Naive B cell (primary cell): ENCODE data around the gene DLX1. TPM values are rescaled to one million over a fixed set of nuclear protein-coding genes. Genes with fewer than 3 reads are reported as not detected.
A peak's percentile ranks its signal among the peaks of the same experiment; 100 is the strongest.

Experiments
- ATAC-seq, 2 donors: fragments of 150-1000 bp; cut with Tn5 transposase; 2 replicates each; pipeline ENCODE4 v1.10.0; 2021; ENCODE audit warnings: low read depth in 2 of 2, mild to moderate bottlenecking in 2 of 2, moderate library complexity in 2 of 2
- DNase-seq: peaks from one replicate; pipeline ENCODE4 v3.0.0; 2022
- H3K27ac Mint-ChIP-seq, 6 donors: one replicate each; pipeline ENCODE4 v1.8.0; 2020 to 2022; ENCODE audit warnings: mild to moderate bottlenecking in 6 of 6, mixed read lengths in 6 of 6, moderate library complexity in 5 of 6, inconsistent platforms in 2 of 6
- H3K27me3 Mint-ChIP-seq, 3 donors: one replicate each; pipeline ENCODE4 v1.8.0; 2021 to 2022; ENCODE audit warnings: mixed read lengths in 3 of 3, mild to moderate bottlenecking in 1 of 3
- H3K36me3 Mint-ChIP-seq, 2 donors: one replicate each; pipeline ENCODE4 v1.8.0; 2020 to 2022; ENCODE audit warnings: mixed read lengths in 2 of 2, inconsistent platforms in 1 of 2, mild to moderate bottlenecking in 1 of 2
- H3K4me1 Mint-ChIP-seq, 3 donors: one replicate each; pipeline ENCODE4 v1.8.0; 2020 to 2022; ENCODE audit warnings: mixed read lengths in 3 of 3, inconsistent platforms in 1 of 3, mild to moderate bottlenecking in 1 of 3, moderate library complexity in 1 of 3
- H3K4me3 Mint-ChIP-seq, 8 donors: one replicate each; pipeline ENCODE4 v1.8.0; 2020 to 2022; ENCODE audit warnings: mild to moderate bottlenecking in 8 of 8, mixed read lengths in 8 of 8, moderate library complexity in 8 of 8, inconsistent platforms in 2 of 8
- H3K9me3 Mint-ChIP-seq, 7 donors: one replicate each; pipeline ENCODE4 v1.8.0; 2020 to 2022; ENCODE audit warnings: mixed read lengths in 7 of 7, mild to moderate bottlenecking in 5 of 7, inconsistent platforms in 2 of 7, moderate library complexity in 1 of 7
- polyA plus RNA-seq, 6 donors: library from polyadenylated mRNA; unstranded; fragments of 300-500 nt; fragmentation: Illumina TruSeq; gene quantifications; one replicate each; pipeline ENCODE4 v1.2.3, GENCODE V29; 2021; ENCODE audit warnings: low read depth in 6 of 6

The DLX1 gene
- polyA plus RNA-seq, 6 donors from 2014 or later = not detected

- peaks cover 4 to 28% (median 14%) of the 10 kb centered on the region in 7 donors for H3K9me3 Mint-ChIP-seq
- peak overlapping the region in 5 of 6 donors; percentile 0 to 99 (median 84) for H3K27ac Mint-ChIP-seq
- peaks cover 6 to 13% of the 10 kb centered on the region in 2 donors for H3K36me3 Mint-ChIP-seq
- peaks cover 58 to 85% (median 68%) of the 10 kb centered on the region in 3 donors for H3K27me3 Mint-ChIP-seq
- no peak for DNase-seq
- peak overlapping the region; percentile 3 to 81 (median 56) for H3K4me3 Mint-ChIP-seq
- peaks cover 52 to 64% (median 52%) of the 10 kb centered on the region in 3 donors for H3K4me1 Mint-ChIP-seq
- no peak for ATAC-seq
Measured at GRCh38 chr2:172098650-172099471, 13.6 kb downstream of the DLX1 start.

- no peak for DNase-seq
- no peak for ATAC-seq
- Mint-ChIP-seq H3K27me3 (peaks cover 60 to 88% (median 68%) of the 10 kb centered on the region in 3 donors), H3K36me3 (peaks cover 6 to 9% of the 10 kb centered on the region in 2 donors), H3K4me3 (peak overlapping the region in 5 of 8 donors; percentile 30 to 81 (median 42)), H3K27ac (peak overlapping the region in 1 of 6 donors; percentile 47), H3K4me1 (peaks cover 55 to 69% (median 55%) of the 10 kb centered on the region in 3 donors), H3K9me3 (peaks cover 4 to 29% (median 16%) of the 10 kb centered on the region in 7 donors)
Measured at GRCh38 chr2:172099472-172100079, 14.3 kb downstream of the DLX1 start.

- Mint-ChIP-seq H3K9me3 (peaks cover 4 to 29% (median 16%) of the 10 kb centered on the region in 7 donors), H3K27me3 (peaks cover 63 to 92% (median 71%) of the 10 kb centered on the region in 3 donors), H3K36me3 (peaks cover 6 to 9% of the 10 kb centered on the region in 2 donors), H3K4me1 (peaks cover 52 to 66% (median 54%) of the 10 kb centered on the region in 3 donors), H3K27ac (peak overlapping the region in 4 of 6 donors; percentile 55 to 95 (median 68)), H3K4me3 (peak overlapping the region; percentile 59 to 87 (median 80))
- DNase-seq = no peak
- ATAC-seq = no peak
Measured at GRCh38 chr2:172100080-172100934, 15.0 kb downstream of the DLX1 start.

GRCh38 chr2:172100935-172101820, 15.9 kb downstream of the DLX1 start:
- Mint-ChIP-seq H3K27ac (peak overlapping the region in 5 of 6 donors; percentile 34 to 96 (median 78)), H3K4me3 (peak overlapping the region; percentile 80 to 91 (median 82)), H3K9me3 (peaks cover 4 to 30% (median 15%) of the 10 kb centered on the region in 7 donors), H3K4me1 (peaks cover 45 to 57% (median 50%) of the 10 kb centered on the region in 3 donors), H3K27me3 (peaks cover 63 to 92% (median 68%) of the 10 kb centered on the region in 3 donors), H3K36me3 (peaks cover 6 to 9% of the 10 kb centered on the region in 2 donors)
- ATAC-seq (peak in 1 of 2 donors; percentile 6), DNase-seq (no peak)

- peaks cover 4 to 30% (median 13%) of the 10 kb centered on the region in 7 donors for H3K9me3 Mint-ChIP-seq
- no peak for DNase-seq
Measured at GRCh38 chr2:172101821-172102390, 16.6 kb downstream of the DLX1 start.

GRCh38 chr2:172102391-172103359, 17.4 kb downstream of the DLX1 start, which contains the start of gene DLX2:
Gene DLX2 (minus strand): TSS chr2:172102900. CDS start chr2:172102538, 362 bp downstream.
- Mint-ChIP-seq H3K27ac (peak within 1 kb of the TSS in 5 of 6 donors; percentile 73 to 96 (median 93)), H3K4me1 (peaks cover 35 to 49% (median 48%) of the 10 kb centered on the region in 3 donors), H3K27me3 (peaks cover 56 to 84% (median 58%) of the 10 kb centered on the region in 3 donors), H3K36me3 (peaks cover 6 to 12% of the 10 kb centered on the region in 2 donors), H3K4me3 (peak within 1 kb of the TSS; percentile 80 to 91 (median 82)), H3K9me3 (peaks cover 4 to 31% (median 13%) of the 10 kb centered on the region in 7 donors)
- ATAC-seq = peak; percentile 63 to 65
- no peak for DNase-seq

More at GRCh38 chr2:172101821-172102390, 16.6 kb downstream of the DLX1 start:
- peak; percentile 4 to 11 for ATAC-seq
- Mint-ChIP-seq H3K36me3 (peaks cover 6 to 9% of the 10 kb centered on the region in 2 donors), H3K27me3 (peaks cover 58 to 86% (median 61%) of the 10 kb centered on the region in 3 donors), H3K27ac (peak overlapping the region in 4 of 6 donors; percentile 73 to 96 (median 84)), H3K4me1 (peaks cover 38 to 51% (median 50%) of the 10 kb centered on the region in 3 donors), H3K4me3 (peak overlapping the region; percentile 80 to 91 (median 82))

- H3K27me3 Mint-ChIP-seq = peaks cover 62 to 85% (median 62%) of the 10 kb centered on the region in 3 donors
- ATAC-seq (no peak), DNase-seq (no peak)
- peaks cover 1 to 16% of the 10 kb centered on the region in 2 donors for H3K36me3 Mint-ChIP-seq
- peak overlapping the region; percentile 64 to 91 (median 82) for H3K4me3 Mint-ChIP-seq
- peaks cover 41 to 54% (median 53%) of the 10 kb centered on the region in 3 donors for H3K4me1 Mint-ChIP-seq
- peaks cover under 1 to 30% (median 11%) of the 10 kb centered on the region in 7 donors for H3K9me3 Mint-ChIP-seq
- H3K27ac Mint-ChIP-seq = peak overlapping the region in 5 of 6 donors; percentile 73 to 95 (median 88)
Measured at GRCh38 chr2:172103471-172104272, 18.4 kb downstream of the DLX1 start.

- Mint-ChIP-seq H3K4me1 (peaks cover 46 to 58% (median 58%) of the 10 kb centered on the region in 3 donors), H3K27ac (peak overlapping the region in 2 of 6 donors; percentile 14 to 93), H3K9me3 (peaks cover 0 to 33% (median 11%) of the 10 kb centered on the region in 7 donors), H3K36me3 (peaks cover 0 to 14% of the 10 kb centered on the region in 2 donors), H3K27me3 (peaks cover 73 to 86% (median 74%) of the 10 kb centered on the region in 3 donors), H3K4me3 (peak overlapping the region in 2 of 8 donors; percentile 41 to 80)
- DNase-seq (no peak), ATAC-seq (no peak)
Measured at GRCh38 chr2:172105471-172106107, 20.3 kb downstream of the DLX1 start.

GRCh38 chr2:172106108-172106961, 21.0 kb downstream of the DLX1 start:
- Mint-ChIP-seq H3K4me3 (peak overlapping the region in 5 of 8 donors; percentile 39 to 80 (median 62)), H3K27me3 (peaks cover 68 to 78% (median 74%) of the 10 kb centered on the region in 3 donors), H3K4me1 (peaks cover 41 to 51% (median 50%) of the 10 kb centered on the region in 3 donors), H3K36me3 (peaks cover 0 to 14% of the 10 kb centered on the region in 2 donors), H3K9me3 (peaks cover 0 to 29% (median 11%) of the 10 kb centered on the region in 7 donors), H3K27ac (peak overlapping the region in 2 of 6 donors; percentile 47 to 93)
- DNase-seq = no peak
- ATAC-seq = no peak
